SJCRH30 (cell line): ENCODE data around the gene LACC1. TPM values are rescaled to one million over a fixed set of nuclear protein-coding genes. Genes with fewer than 3 reads are reported as not detected.

Experiments
- total RNA-seq: library from RNA; depleted of rRNA; stranded (reverse); fragments of >200 nt; shearing (Covaris generic); gene quantifications from 2 replicates; pipeline ENCODE4 v1.2.3, GENCODE V29; 2014; rRNA removed

LACC1 gene
- total RNA-seq, 1 experiment from 2014 or later = 0.63 TPM

Other genes with a start within 250 kb of the LACC1 start
- 9.3 and 11.9 TPM in 2 replicates for gene ENOX1, start 92.9 kb upstream of the LACC1 start, total RNA-seq
- 2.5 and 2.6 TPM in 2 replicates for gene CCDC122, start 164 bp upstream of the LACC1 start, total RNA-seq